A549 (cell line): Measurements from ENCODE around the gene PRICKLE4. TPM values are rescaled to one million over a fixed set of nuclear protein-coding genes. Genes with fewer than 3 reads are reported as not detected.

Experiments used
- ATAC-seq, 2 experiments: fragments of 200-7000 bp in 1 of 2; fragments of >200 bp in 1 of 2; cut with Nextera tagmentation in 1 of 2; cut with Tn5 transposase in 1 of 2; 3 replicates each; pipeline versions ENCODE4 v1.8.0 to v1.9.1; 2018 to 2020; ENCODE audit warnings: mild to moderate bottlenecking in 1 of 2, moderate library complexity in 1 of 2
- CTCF ChIA-PET: fragments of 300-600 bp; sonication (Branson Sonifier 250); formaldehyde crosslinking; extraction: SDS; loops from one replicate; lab custom pipeline; 2021; ENCODE audit warnings: antibody characterized with exemption, inconsistent platforms; lab: Yijun Ruan, JAX
- POLR2A ChIA-PET: fragments of 350-600 bp; formaldehyde crosslinking; extraction: SDS; loops from one replicate; lab custom pipeline; 2021; ENCODE audit warnings: antibody characterized with exemption, inconsistent platforms; lab: Yijun Ruan, JAX
- DNase-seq, 2 experiments: peaks; one replicate each; pipeline versions ENCODE4 v3.0.0 to v3.0.0-alpha.2; 2011 to 2016; ENCODE audit warnings: low read depth in 1 of 2, low spot score in 1 of 2
- FAIRE-seq: peaks from 2 replicates; lab custom pipeline; 2011; peaks lifted over from hg19 to GRCh38; lab: Jason Lieb, UNC
- H3K27ac ChIP-seq, 2 experiments: fragments of >200 bp; sonication (Bioruptor Twin); formaldehyde crosslinking; 3 replicates each; pipeline ENCODE4 v1.5.1; 2016 to 2017
- H3K4me1 ChIP-seq: fragments of >200 bp; sonication (Bioruptor Twin); formaldehyde crosslinking; 3 replicates; pipeline ENCODE4 v1.6.1; 2016
- H3K4me2 ChIP-seq: fragments of >200 bp; sonication (Bioruptor Twin); formaldehyde crosslinking; 3 replicates; pipeline ENCODE4 v1.6.1; 2016
- H3K4me3 ChIP-seq: fragments of >200 bp; sonication (Bioruptor Twin); formaldehyde crosslinking; 3 replicates; pipeline ENCODE4 v1.5.1; 2016
- H3K9me3 ChIP-seq: fragments of >200 bp; sonication (Bioruptor Twin); formaldehyde crosslinking; 3 replicates; pipeline ENCODE4 v1.6.1; 2016
- ATOH8 ChIP-seq: fragments of 250-450 bp; sonication (Bioruptor Pico); IDR thresholded peaks from 2 replicates; pipeline ENCODE4 v1.5.0; 2020; ENCODE audit warnings: low read depth, mild to moderate bottlenecking, moderate library complexity
- BCL3 ChIP-seq: fragments of >200 bp; sonication (Bioruptor Twin); formaldehyde crosslinking; IDR thresholded peaks from 3 replicates; pipeline ENCODE4 v1.6.1; 2016
- CBX2 ChIP-seq: fragments of 200-600 bp; sonication (generic); IDR thresholded peaks from 2 replicates; pipeline ENCODE4 v1.6.1; 2016; ENCODE audit warnings: low read depth, mild to moderate bottlenecking, borderline replicate concordance
- CEBPB ChIP-seq, 2 experiments: fragments of >200 bp in 1 of 2; sonication (Bioruptor Twin) in 1 of 2; formaldehyde crosslinking in 1 of 2; IDR thresholded peaks; 2 replicates each; pipeline ENCODE4 v1.6.1; 2012 to 2016
- CHD2 ChIP-seq: fragments of 150-350 bp; IDR thresholded peaks from 2 replicates; pipeline ENCODE4 v1.6.1; 2014; ENCODE audit warnings: low read length; ENCODE audit not compliant: partially characterized antibody
- E2F6 ChIP-seq: IDR thresholded peaks from 2 replicates; pipeline ENCODE4 v1.6.1; 2012; ENCODE audit warnings: low read depth, borderline replicate concordance
- EHF ChIP-seq: fragments of 250-450 bp; sonication (Bioruptor Pico); IDR thresholded peaks from 2 replicates; pipeline ENCODE4 v1.5.0; 2020; ENCODE audit warnings: mild to moderate bottlenecking
- FOSB ChIP-seq: fragments of 250-450 bp; sonication (Bioruptor Pico); IDR thresholded peaks from 2 replicates; pipeline ENCODE4 v1.5.0; 2020; ENCODE audit warnings: mild to moderate bottlenecking, moderate library complexity
- HEYL ChIP-seq: fragments of 250-450 bp; sonication (Bioruptor Pico); IDR thresholded peaks from 2 replicates; pipeline ENCODE4 v1.8.0; 2021; ENCODE audit warnings: mild to moderate bottlenecking, moderate library complexity
- HOXB13 ChIP-seq: fragments of 250-450 bp; sonication (Bioruptor Pico); IDR thresholded peaks from 2 replicates; pipeline ENCODE4 v1.5.0; 2020; ENCODE audit warnings: low read depth, mild to moderate bottlenecking, moderate library complexity
- JUN ChIP-seq, 2 experiments: fragments of >200 bp; sonication (Bioruptor Twin); formaldehyde crosslinking; IDR thresholded peaks; 2 replicates in 1 of 2; 3 replicates in 1 of 2; pipeline ENCODE4 v1.6.1; 2016 to 2017
- KDM1A ChIP-seq: fragments of 200-600 bp; sonication (generic); IDR thresholded peaks from 2 replicates; pipeline ENCODE4 v1.6.1; 2016; ENCODE audit warnings: low read depth, mild to moderate bottlenecking
- MYC ChIP-seq: IDR thresholded peaks from 2 replicates; pipeline ENCODE4 v1.6.1; 2012; ENCODE audit warnings: mild to moderate bottlenecking, inconsistent platforms, low read length, improper control_type of control experiment, borderline replicate concordance
- PHF8 ChIP-seq: fragments of 200-600 bp; sonication (generic); IDR thresholded peaks from 2 replicates; pipeline ENCODE4 v1.6.1; 2016; ENCODE audit warnings: low read depth, mild to moderate bottlenecking, antibody characterized with exemption, moderate library complexity, borderline replicate concordance
- RAD21 ChIP-seq, 2 experiments: fragments of >200 bp in 1 of 2; sonication (Bioruptor Twin) in 1 of 2; formaldehyde crosslinking in 1 of 2; IDR thresholded peaks in 1 of 2; conservative IDR thresholded peaks in 1 of 2; 2 replicates in 1 of 2; 3 replicates in 1 of 2; pipeline ENCODE4 v1.6.1; 2012 to 2018; ENCODE audit warnings: inconsistent platforms in 1 of 2
- RCOR1 ChIP-seq: fragments of 150-350 bp; IDR thresholded peaks from 2 replicates; pipeline ENCODE4 v1.6.1; 2014; ENCODE audit warnings: antibody characterized with exemption, low read length, low read depth
- RFX5 ChIP-seq: fragments of 450-650 bp; IDR thresholded peaks from 2 replicates; pipeline ENCODE4 v1.7.1; 2014; ENCODE audit warnings: antibody characterized with exemption, mild to moderate bottlenecking, moderate library complexity
- SREBF2 ChIP-seq: fragments of 450-650 bp; IDR thresholded peaks from 2 replicates; pipeline ENCODE4 v1.6.1; 2014; ENCODE audit warnings: mild to moderate bottlenecking, moderate library complexity
- USF2 ChIP-seq: fragments of 450-650 bp; IDR thresholded peaks from 2 replicates; pipeline ENCODE4 v1.6.1; 2014; ENCODE audit warnings: antibody characterized with exemption
- ZFP36 ChIP-seq: fragments of 450-650 bp; IDR thresholded peaks from 2 replicates; pipeline ENCODE4 v1.6.1; 2014; ENCODE audit warnings: borderline replicate concordance; ENCODE audit not compliant: partially characterized antibody
- WGBS: methylation state at CpG from one replicate; pipeline ENCODE4 v1.1.6; 2017; ENCODE audit errors: missing lambda C conversion rate; 5-methylcytosine and 5-hydroxymethylcytosine counted together
- polyA plus RNA-seq, 4 experiments: library from polyadenylated mRNA; depleted of rRNA in 3 of 4; stranded (reverse); fragments of >200 nt; fragmentation: RNase III in 1 of 4; extraction: RNeasy Plus Mini Kit Qiagen cat#74134 plus additional on column Dnase treatment in 1 of 4; gene quantifications; 2 replicates in 3 of 4; 3 replicates in 1 of 4; pipeline ENCODE4 v1.2.3, GENCODE V29; 2011 to 2017

PRICKLE4 gene
- polyA plus RNA-seq, 2 of the 4 experiments (the other 2 are of a cell fraction), result 0.34 to 1.5 TPM

GRCh38 chr6:41815587-41815986, 35.0 kb downstream of the PRICKLE4 start:
- DNase-seq, result no peak
- Histone ChIP-seq H3K4me1 (no peaks in the 10 kb centered on the region), H3K4me2 (no peak overlapping the region), H3K27ac (no peak overlapping the region)
- WGBS, result 86% methylated on average over 1 of the region's 1 CpG
- CTCF ChIA-PET, result interaction anchor here (1.0 to 4.1 kb wide), 4 partner anchors 10 to 228 kb away, joined by 3 to 14 read pairs (median 5); partner anchors contain the start of gene TOMM6
- ATAC-seq, result no peak
- TF ChIP-seq ATOH8 (CRISPR knock-in tag), result no peak
- no peak for TF ChIP-seq PHF8
- TF ChIP-seq RAD21 (conservative IDR thresholded peaks at IDR 0.05 in 1 of 2, IDR thresholded peaks at IDR 0.05 in 1 of 2), result no peak
- TF ChIP-seq RFX5, result no peak
- no peak for TF ChIP-seq CEBPB (IDR thresholded peaks at IDR 0.05)
- TF ChIP-seq, all 56 proteins: peak for 0
- FAIRE-seq, result no peak
- Histone ChIP-seq H3K4me3 (no peak overlapping the region), H3K9me3 (no peaks in the 10 kb centered on the region)
- POLR2A ChIA-PET, result no interaction called here

- POLR2A ChIA-PET, result no interaction called here
- no peak overlapping the region for H3K27ac ChIP-seq
- CTCF ChIA-PET, result interaction anchor here (0.8 to 2.3 kb wide), 3 partner anchors 11 to 32 kb away, joined by 3 to 5 read pairs (median 5); no protein-coding TSS in a partner anchor
- ATAC-seq, result no peak
- no peak overlapping the region for H3K4me3 ChIP-seq
- TF ChIP-seq RCOR1 (no peak), HOXB13 (no peak), MYC (no peak), USF2 (no peak), BCL3 (no peak), CBX2 (no peak), CHD2 (no peak), FOSB (CRISPR knock-in tag) (no peak), ZFP36 (no peak), E2F6 (no peak), JUN (IDR thresholded peaks at IDR 0.05) (no peak)
- TF ChIP-seq, all 56 proteins: peak for 0
- Histone ChIP-seq H3K9me3 (no peaks in the 10 kb centered on the region), H3K4me2 (no peak overlapping the region), H3K4me1 (no peaks in the 10 kb centered on the region)
- FAIRE-seq (no peak), DNase-seq (no peak)
- WGBS, result 71% methylated on average over 4 of the region's 4 CpGs
Observed at GRCh38 chr6:41818271-41819054, 37.9 kb downstream of the PRICKLE4 start.

- H3K4me2 ChIP-seq, result no peak overlapping the region
- POLR2A ChIA-PET, result no interaction called here
- peaks cover 16% of the 10 kb centered on the region for H3K4me1 ChIP-seq
- no peak for FAIRE-seq
- H3K4me3 ChIP-seq, result no peak overlapping the region
- no peak overlapping the region for H3K27ac ChIP-seq
- no peak for TF ChIP-seq HEYL (CRISPR knock-in tag)
- no peak for TF ChIP-seq SREBF2
- no peak for TF ChIP-seq KDM1A
- TF ChIP-seq EHF (CRISPR knock-in tag), result no peak
- CTCF ChIA-PET, result interaction anchor here (0.6 to 1.4 kb wide), 2 partner anchors 34 to 733 kb away, joined by 4 to 6 read pairs; partner anchors contain the start of gene TOMM6
- DNase-seq, result no peak
- no peaks in the 10 kb centered on the region for H3K9me3 ChIP-seq
- WGBS, result 89% methylated on average over 4 of the region's 4 CpGs
- ATAC-seq, result no peak
Observed at GRCh38 chr6:41821266-41821665, 40.7 kb downstream of the PRICKLE4 start.
